GM19324 (cell line): ENCODE data around the gene PAIP2B.

ENCODE experiments used
- ATAC-seq: cut with Tn5 transposase; IDR thresholded peaks from one replicate; pipeline ENCODE4 v1.9.1; 2021; ENCODE audit warnings: mild to moderate bottlenecking, moderate library complexity; ENCODE audit not compliant: unreplicated experiment, low FRiP score

The PAIP2B gene

DNA sequence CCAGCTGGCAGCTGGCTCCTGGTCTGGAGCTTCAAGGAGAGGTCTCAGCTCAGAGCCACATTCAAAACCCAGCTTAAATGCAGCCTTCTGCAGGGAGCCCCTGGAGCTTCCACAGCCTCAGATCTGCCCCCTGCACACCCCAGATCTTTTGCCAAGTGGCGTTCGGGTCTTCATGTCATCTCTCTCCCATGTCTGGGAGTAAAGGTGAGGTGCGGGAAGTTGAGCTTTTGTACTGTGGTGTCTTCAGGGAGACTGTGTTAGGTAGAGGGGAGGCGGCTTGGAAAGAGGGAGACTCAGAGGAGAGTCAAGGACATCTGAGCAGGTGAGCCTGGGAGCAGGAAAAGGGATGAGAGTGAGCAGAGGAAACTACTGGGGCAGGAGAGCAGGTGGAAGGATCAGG lies 71.1 kb downstream of the PAIP2B start:
- no peak for ATAC-seq

DNA sequence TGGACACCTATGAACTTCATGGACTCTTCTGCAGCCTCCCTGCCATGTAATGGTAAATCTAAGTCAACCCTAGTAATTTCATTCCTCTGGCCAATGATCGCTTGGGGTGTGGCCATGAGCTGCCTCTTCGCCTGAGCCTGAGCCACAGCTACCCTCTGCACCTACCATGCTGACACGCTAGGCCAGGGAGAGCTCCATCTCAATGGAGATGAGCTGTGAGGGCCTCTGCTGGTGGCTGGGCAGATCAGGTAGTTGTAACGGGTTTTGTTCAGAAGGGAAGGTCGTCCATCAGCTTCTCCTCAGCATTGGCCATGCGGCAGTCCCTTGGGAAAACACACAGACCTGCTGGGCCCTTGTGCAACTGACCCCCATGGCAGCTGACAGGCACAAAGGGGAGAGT lies 72.1 kb downstream of the PAIP2B start:
- no peak for ATAC-seq

DNA sequence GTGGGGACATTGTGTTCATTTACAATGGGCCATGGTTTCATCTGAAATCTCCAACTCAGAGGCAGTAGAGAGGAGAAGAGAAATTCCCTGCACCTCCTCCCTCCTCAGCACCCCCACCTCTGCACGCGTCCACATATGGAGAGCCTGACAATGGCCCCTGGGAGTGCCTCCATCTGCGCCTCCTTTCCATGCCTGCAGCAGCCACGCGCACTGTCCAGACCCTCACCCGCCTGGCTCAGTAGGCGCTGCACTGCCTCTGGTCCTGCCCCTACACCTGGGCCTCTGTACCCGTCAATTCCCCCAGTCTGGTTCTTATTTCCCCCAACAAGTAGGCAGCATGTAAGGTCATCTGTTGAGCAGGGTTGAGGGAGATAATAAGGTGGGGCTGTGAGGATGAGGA lies 72.6 kb downstream of the PAIP2B start:
- ATAC-seq: no peak

- no peak for ATAC-seq
These were observed 73.2 kb downstream of the PAIP2B start for GRCh38 chr2:71153585-71154224.

- ATAC-seq: no peak
These were observed 75.3 kb downstream of the PAIP2B start for GRCh38 chr2:71151620-71152019.

- no peak for ATAC-seq
These were observed 76.7 kb downstream of the PAIP2B start for GRCh38 chr2:71150082-71150816.

DNA sequence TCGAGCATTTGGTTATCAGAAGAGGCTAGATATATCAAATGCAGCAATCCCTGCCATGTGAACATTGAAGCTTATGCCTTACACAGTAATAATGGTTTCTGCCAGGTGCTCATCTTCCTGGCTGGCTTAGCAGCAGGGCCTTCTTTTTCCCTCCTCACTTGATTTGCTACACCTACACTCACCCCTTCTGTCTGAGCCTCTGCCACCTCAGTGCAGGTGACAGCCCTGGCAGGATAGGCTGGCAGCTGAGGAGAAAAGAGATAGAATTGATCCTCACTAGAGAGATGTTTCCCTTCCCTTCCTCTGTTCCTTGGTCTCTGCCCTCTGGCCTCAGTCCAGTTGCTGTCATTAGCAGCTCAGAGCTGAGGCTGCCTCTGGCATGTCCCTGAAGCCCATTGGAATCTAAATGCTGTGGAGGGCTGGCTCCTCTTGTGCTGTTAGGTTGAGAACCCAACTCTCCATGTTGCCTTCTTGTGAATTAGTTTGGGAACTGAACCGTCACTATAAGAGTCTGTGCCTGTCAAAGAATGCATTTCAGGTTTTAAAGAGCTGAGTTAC lies 78.3 kb downstream of the PAIP2B start:
- ATAC-seq: no peak

- ATAC-seq: no peak
These were observed 83.1 kb downstream of the PAIP2B start for GRCh38 chr2:71143782-71144181.

DNA sequence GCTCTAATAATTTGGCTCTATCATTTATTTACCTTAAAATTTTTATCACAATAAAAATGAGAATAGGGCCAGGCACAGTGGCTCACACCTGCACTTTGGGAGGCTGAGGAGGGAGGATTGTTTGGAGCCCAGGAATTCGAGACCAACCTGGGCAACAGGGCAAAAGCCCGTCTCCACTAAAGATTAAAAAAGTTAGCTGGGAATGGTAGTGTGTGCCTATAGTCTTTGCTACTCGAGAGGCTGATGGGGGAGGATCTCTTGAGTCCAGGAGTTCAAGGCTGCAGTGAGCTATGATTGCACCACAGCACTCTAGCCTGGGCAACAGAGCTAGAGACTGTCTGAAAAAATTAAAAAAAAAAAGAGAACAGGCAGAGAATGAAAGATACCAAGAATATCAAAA lies 90.7 kb downstream of the PAIP2B start:
- ATAC-seq: no peak

DNA sequence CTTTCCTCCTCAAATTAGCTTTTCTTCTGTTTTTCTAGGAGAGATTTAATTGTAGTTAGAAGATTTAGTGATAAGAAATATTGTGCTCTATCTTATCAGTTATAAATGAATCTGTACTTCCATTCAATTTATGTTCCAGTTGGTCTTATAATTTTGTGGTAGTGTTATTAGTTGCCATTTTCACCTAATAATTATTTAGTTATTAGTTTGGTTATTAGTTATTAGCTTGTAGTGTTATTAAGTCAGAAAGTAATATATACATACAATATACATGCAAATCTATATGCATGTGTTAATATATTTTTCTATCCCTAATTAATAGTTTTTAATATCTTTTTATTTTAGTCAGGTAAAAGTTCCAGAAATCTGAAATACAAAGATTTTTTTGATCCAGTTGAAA lies 93.3 kb downstream of the PAIP2B start:
- no peak for ATAC-seq
